Measurements from ENCODE around the gene ZBTB32.
"Not testable (repeated sequence)": the region's sequence is repeated elsewhere in the genome, so short reads cannot be mapped to it uniquely, and the experiment has no call there.

Gene ZBTB32

GRCh38 chr19:35720163-35720524, 15.8 kb downstream of the ZBTB32 start:
- TF ChIP-seq CTCF (conservative IDR thresholded peaks at IDR 0.05; ENCODE audit: control insufficient read depth, insufficient read depth, low read depth, low read length) = no peak
- DNase-seq (ENCODE audit: low read depth) = no peak
- H3K4me3 ChIP-seq (ENCODE audit: control insufficient read depth, low read depth, low read length) = no peak overlapping the region

DNA sequence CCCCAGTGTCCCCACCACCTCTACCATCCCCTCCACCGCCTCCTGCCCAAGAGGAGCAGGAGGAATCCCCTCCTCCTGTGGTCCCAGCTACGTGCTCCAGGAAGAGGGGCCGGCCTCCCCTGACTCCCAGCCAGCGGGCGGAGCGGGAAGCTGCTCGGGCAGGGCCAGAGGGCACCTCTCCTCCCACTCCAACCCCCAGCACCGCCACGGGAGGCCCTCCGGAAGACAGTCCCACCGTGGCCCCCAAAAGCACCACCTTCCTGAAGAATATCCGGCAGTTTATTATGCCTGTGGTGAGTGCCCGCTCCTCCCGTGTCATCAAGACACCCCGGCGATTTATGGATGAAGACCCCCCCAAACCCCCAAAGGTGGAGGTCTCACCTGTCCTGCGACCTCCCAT, 16.3 kb downstream of the ZBTB32 start:
- no peak overlapping the region for H3K4me3 ChIP-seq (ENCODE audit: control insufficient read depth, low read depth, low read length)
- no peak for DNase-seq (ENCODE audit: low read depth)
- no peak for TF ChIP-seq CTCF (conservative IDR thresholded peaks at IDR 0.05; ENCODE audit: control insufficient read depth, insufficient read depth, low read depth, low read length)

- no peak for DNase-seq (ENCODE audit: low read depth)
- no peak overlapping the region for H3K4me3 ChIP-seq (ENCODE audit: control insufficient read depth, low read depth, low read length)
- no peak for TF ChIP-seq CTCF (conservative IDR thresholded peaks at IDR 0.05; ENCODE audit: control insufficient read depth, insufficient read depth, low read depth, low read length)
Observed at GRCh38 chr19:35721374-35721773, 17.0 kb downstream of the ZBTB32 start.

DNA sequence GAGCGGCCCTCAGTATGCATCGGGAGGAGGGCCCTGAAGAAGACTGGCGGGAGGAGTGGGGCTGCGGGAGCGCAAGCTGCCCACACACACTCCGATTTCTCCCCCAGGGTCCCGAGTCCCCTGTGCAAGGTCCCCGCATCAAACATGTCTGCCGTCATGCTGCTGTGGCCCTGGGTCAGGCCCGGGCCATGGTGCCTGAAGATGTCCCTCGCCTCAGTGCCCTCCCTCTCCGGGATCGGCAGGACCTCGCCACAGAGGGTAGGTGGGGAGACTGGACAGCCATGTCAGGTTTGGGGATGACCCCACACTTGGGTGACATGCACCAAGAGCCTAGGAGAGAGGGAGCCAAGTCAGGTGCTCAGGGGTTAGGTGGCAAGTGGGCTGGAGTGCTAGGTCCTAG, 18.1 kb downstream of the ZBTB32 start:
- no peak overlapping the region for H3K4me3 ChIP-seq (ENCODE audit: control insufficient read depth, low read depth, low read length)
- TF ChIP-seq CTCF (conservative IDR thresholded peaks at IDR 0.05; ENCODE audit: control insufficient read depth, insufficient read depth, low read depth, low read length) = no peak

DNA sequence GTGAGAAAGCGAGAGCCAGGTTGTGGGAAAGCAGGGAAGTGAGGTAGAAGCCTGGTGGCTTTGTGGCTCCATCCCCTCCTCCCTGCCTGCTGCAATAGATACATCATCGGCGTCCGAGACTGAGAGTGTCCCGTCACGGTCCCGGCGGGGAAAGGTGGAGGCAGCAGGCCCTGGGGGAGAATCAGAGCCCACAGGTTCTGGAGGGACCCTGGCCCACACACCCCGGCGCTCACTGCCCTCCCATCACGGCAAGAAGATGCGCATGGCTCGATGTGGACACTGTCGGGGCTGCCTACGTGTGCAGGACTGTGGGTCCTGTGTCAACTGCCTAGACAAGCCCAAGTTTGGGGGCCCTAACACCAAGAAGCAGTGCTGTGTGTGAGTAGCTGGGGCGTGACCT, 18.5 kb downstream of the ZBTB32 start:
- H3K4me3 ChIP-seq (ENCODE audit: control insufficient read depth, low read depth, low read length) = no peak overlapping the region
- no peak for TF ChIP-seq CTCF (conservative IDR thresholded peaks at IDR 0.05; ENCODE audit: control insufficient read depth, insufficient read depth, low read depth, low read length)
- DNase-seq (ENCODE audit: low read depth) = no peak

More for the DNA sequence above, 18.1 kb downstream of the ZBTB32 start:
- DNase-seq (ENCODE audit: low read depth) = no peak

GRCh38 chr19:35723671-35724070, 19.3 kb downstream of the ZBTB32 start:
- DNase-seq (ENCODE audit: low read depth) = no peak
- no peak overlapping the region for H3K4me3 ChIP-seq (ENCODE audit: control insufficient read depth, low read depth, low read length)
- TF ChIP-seq CTCF (conservative IDR thresholded peaks at IDR 0.05; ENCODE audit: control insufficient read depth, insufficient read depth, low read depth, low read length) = no peak

GRCh38 chr19:35724132-35724531, 19.8 kb downstream of the ZBTB32 start:
- H3K4me3 ChIP-seq (ENCODE audit: control insufficient read depth, low read depth, low read length); DNase-seq (ENCODE audit: low read depth): not testable (repeated sequence)

Data from fibroblast of mammary gland (primary cell).